K562 (cell line): ENCODE measurements around the gene NPHS2. TPM values are rescaled to one million over a fixed set of nuclear protein-coding genes. Genes with fewer than 3 reads are reported as not detected.

Experiments used
- FOXJ3 ChIP-seq: sonication (generic); formaldehyde crosslinking; IDR thresholded peaks from 2 replicates; pipeline ENCODE4 v1.4.0; 2020; ENCODE audit warnings: mild to moderate bottlenecking, missing genetic modification reagents
- KLF10 ChIP-seq: fragments of 250-450 bp; sonication (Bioruptor Pico); IDR thresholded peaks from 2 replicates; pipeline ENCODE4 v1.6.1; 2021; ENCODE audit warnings: matching md5 sums
- KLF13 ChIP-seq: fragments of 450-650 bp; IDR thresholded peaks from 2 replicates; pipeline ENCODE4 v1.6.1; 2016; ENCODE audit warnings: missing genetic modification characterization, low read depth, mild to moderate bottlenecking, missing compliant biosample characterization, moderate library complexity, borderline replicate concordance
- MAZ ChIP-seq, 2 experiments: fragments of 450-650 bp in 1 of 2; sonication (generic) in 1 of 2; formaldehyde crosslinking; IDR thresholded peaks in 1 of 2; conservative IDR thresholded peaks in 1 of 2; 2 replicates each; pipeline versions ENCODE4 v1.4.0 to v1.5.0; 2020; ENCODE audit warnings: mild to moderate bottlenecking in 1 of 2, missing genetic modification reagents in 1 of 2
- MTA3 ChIP-seq: fragments of 450-650 bp; formaldehyde crosslinking; IDR thresholded peaks from 2 replicates; pipeline ENCODE4 v1.6.1; 2017; ENCODE audit warnings: mild to moderate bottlenecking, borderline replicate concordance
- MYC ChIP-seq, 2 experiments: fragments of 250-450 bp in 1 of 2; sonication (Bioruptor Pico) in 1 of 2; IDR thresholded peaks; 2 replicates each; pipeline versions ENCODE4 v1.5.1 to v1.6.1; 2012 to 2021; ENCODE audit warnings: low read depth in 2 of 2, borderline replicate concordance in 1 of 2, improper control_type of control experiment in 1 of 2, low read length in 1 of 2, mild to moderate bottlenecking in 1 of 2, moderate library complexity in 1 of 2
- POU5F1 ChIP-seq: fragments of 150-350 bp; IDR thresholded peaks from 2 replicates; pipeline ENCODE4 v1.6.1; 2014; ENCODE audit warnings: borderline replicate concordance, low read length, low read depth, mild to moderate bottlenecking; ENCODE audit not compliant: partially characterized antibody
- SIN3B ChIP-seq: fragments of 450-650 bp; IDR thresholded peaks from 2 replicates; pipeline ENCODE4 v1.6.1; 2017; ENCODE audit warnings: low read depth, mild to moderate bottlenecking, moderate library complexity
- SMAD3 ChIP-seq: fragments of 450-650 bp; formaldehyde crosslinking; conservative IDR thresholded peaks from 2 replicates; pipeline ENCODE4 v1.4.0; 2020; ENCODE audit warnings: mild to moderate bottlenecking
- ZBTB1 ChIP-seq: sonication (generic); formaldehyde crosslinking; IDR thresholded peaks from 2 replicates; pipeline ENCODE4 v1.8.1; 2023; ENCODE audit warnings: missing genetic modification reagents, low read depth, mild to moderate bottlenecking, borderline replicate concordance
- ZNF124 ChIP-seq: sonication (generic); formaldehyde crosslinking; IDR thresholded peaks from 2 replicates; pipeline ENCODE4 v1.8.1; 2022; ENCODE audit warnings: missing genetic modification reagents
- ZNF134 ChIP-seq: fragments of 250-450 bp; sonication (Bioruptor Pico); conservative IDR thresholded peaks from 2 replicates; pipeline ENCODE4 v1.4.0; 2020
- ZNF232 ChIP-seq: sonication (generic); formaldehyde crosslinking; IDR thresholded peaks from 2 replicates; pipeline ENCODE4 v1.8.0; 2022; ENCODE audit warnings: mild to moderate bottlenecking, missing genetic modification reagents
- polyA plus RNA-seq, 8 experiments: library from polyadenylated mRNA; depleted of rRNA in 4 of 8; stranded (reverse) in 5 of 8; unstranded in 3 of 8; fragments of >200 nt; fragmentation: Nextera tagmentation in 2 of 8; fragmentation: Illumina TruSeq in 1 of 8; extraction: Ambion mirVana in 2 of 8; extraction: Trizol in 1 of 8; gene quantifications; 2 replicates each; pipeline versions ENCODE4 v1.2.1 to v1.2.3, GENCODE V29; 2011 to 2014; ENCODE audit warnings: inconsistent platforms in 1 of 8, missing spikeins in 1 of 8
- total RNA-seq, 7 experiments: library from RNA; depleted of rRNA in 6 of 7; stranded (reverse); fragments of >200 nt in 6 of 7; fragmentation: Illumina TruSeq in 2 of 7; extraction: Trizol in 2 of 7; gene quantifications; 2 replicates each; pipeline versions ENCODE4 v1.2.1 to v1.2.3, GENCODE V29; 2011 to 2021; ENCODE audit warnings: low replicate concordance in 1 of 7
- TF ChIP-seq, protein P1 (sequence below): fragments of 250-450 bp; sonication (Bioruptor Pico); IDR thresholded peaks from 2 replicates; pipeline ENCODE4 v1.5.0; 2021
- TF ChIP-seq, protein P2 (sequence below): fragments of 450-650 bp; IDR thresholded peaks from 2 replicates; pipeline ENCODE4 v1.6.1; 2017; ENCODE audit warnings: antibody characterized with exemption, mild to moderate bottlenecking
- TF ChIP-seq, protein P3 (sequence below): sonication (generic); formaldehyde crosslinking; IDR thresholded peaks from 2 replicates; pipeline ENCODE4 v1.8.1; 2023; ENCODE audit warnings: mild to moderate bottlenecking, missing genetic modification reagents, moderate library complexity
- TF ChIP-seq, protein P4 (sequence below): fragments of 450-650 bp; IDR thresholded peaks from 2 replicates; pipeline ENCODE4 v1.6.1; 2016; ENCODE audit warnings: borderline replicate concordance

Gene NPHS2
- total and polyA plus RNA-seq, 9 of the 15 experiments (the other 6 are each of a cell fraction or from before 2014, with no cell fraction given): not detected

DNA sequence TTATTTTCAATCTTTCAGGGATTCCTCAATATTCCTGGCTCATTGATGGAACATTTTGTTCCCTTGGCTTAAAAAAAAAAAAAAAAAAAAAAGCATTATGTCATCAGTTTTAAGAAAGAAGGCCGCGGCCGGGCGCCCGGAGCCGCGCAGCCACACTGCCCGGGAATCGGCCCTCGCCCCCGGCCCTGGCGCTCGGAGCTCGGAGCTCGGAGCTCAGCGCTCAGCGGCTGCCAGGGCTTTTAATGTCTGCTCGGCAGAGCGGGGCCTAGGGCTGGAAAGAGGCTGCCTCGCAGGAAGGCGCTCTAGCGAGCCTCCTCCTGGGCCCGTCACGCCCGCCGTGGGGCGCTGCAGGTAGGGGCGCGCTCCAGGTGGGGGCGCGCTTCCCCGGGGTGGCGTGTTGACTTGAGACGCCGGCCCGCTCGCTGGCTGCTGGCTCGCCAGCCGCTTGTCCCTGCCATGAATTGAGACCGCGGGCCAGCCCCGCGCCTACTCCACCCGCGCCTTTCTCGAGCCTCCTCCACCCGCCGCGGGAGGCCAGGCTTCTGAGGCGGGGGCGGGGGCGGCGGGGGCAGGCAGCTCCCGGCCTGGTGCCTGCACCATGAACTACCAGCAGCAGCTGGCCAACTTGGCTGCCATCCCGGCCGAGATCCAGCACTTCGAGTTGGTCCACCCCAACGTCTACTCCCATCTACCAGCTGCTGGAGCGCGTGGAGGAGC, 10.5 kb upstream of the NPHS2 start (continued):
- TF ChIP-seq ZNF232: no peak
- TF ChIP-seq FOXJ3 (CRISPR knock-in tag): no peak
- no peak for TF ChIP-seq KLF13
- TF ChIP-seq SMAD3 (CRISPR knock-in tag): no peak
- TF ChIP-seq MAZ (CRISPR knock-in tag; conservative IDR thresholded peaks at IDR 0.05 in 1 of 2, IDR thresholded peaks at IDR 0.05 in 1 of 2): peak; percentile 44 to 74; a peak in 2 of 4 replicates
- TF ChIP-seq POU5F1: no peak
- TF ChIP-seq, protein P1, sequence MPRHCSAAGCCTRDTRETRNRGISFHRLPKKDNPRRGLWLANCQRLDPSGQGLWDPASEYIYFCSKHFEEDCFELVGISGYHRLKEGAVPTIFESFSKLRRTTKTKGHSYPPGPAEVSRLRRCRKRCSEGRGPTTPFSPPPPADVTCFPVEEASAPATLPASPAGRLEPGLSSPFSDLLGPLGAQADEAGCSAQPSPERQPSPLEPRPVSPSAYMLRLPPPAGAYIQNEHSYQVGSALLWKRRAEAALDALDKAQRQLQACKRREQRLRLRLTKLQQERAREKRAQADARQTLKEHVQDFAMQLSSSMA (CRISPR knock-in tag): no peak
- TF ChIP-seq KLF10 (CRISPR knock-in tag): no peak
- TF ChIP-seq SIN3B: no peak
- peak; percentile 27; the same call in 1 of the 2 replicates for TF ChIP-seq MYC (IDR thresholded peaks at IDR 0.05; ENCODE audit: low read depth, low read length)
- TF ChIP-seq MYC (CRISPR knock-in tag; IDR thresholded peaks at IDR 0.05; ENCODE audit: borderline replicate concordance, low read depth): no peak
- TF ChIP-seq, protein P2, sequence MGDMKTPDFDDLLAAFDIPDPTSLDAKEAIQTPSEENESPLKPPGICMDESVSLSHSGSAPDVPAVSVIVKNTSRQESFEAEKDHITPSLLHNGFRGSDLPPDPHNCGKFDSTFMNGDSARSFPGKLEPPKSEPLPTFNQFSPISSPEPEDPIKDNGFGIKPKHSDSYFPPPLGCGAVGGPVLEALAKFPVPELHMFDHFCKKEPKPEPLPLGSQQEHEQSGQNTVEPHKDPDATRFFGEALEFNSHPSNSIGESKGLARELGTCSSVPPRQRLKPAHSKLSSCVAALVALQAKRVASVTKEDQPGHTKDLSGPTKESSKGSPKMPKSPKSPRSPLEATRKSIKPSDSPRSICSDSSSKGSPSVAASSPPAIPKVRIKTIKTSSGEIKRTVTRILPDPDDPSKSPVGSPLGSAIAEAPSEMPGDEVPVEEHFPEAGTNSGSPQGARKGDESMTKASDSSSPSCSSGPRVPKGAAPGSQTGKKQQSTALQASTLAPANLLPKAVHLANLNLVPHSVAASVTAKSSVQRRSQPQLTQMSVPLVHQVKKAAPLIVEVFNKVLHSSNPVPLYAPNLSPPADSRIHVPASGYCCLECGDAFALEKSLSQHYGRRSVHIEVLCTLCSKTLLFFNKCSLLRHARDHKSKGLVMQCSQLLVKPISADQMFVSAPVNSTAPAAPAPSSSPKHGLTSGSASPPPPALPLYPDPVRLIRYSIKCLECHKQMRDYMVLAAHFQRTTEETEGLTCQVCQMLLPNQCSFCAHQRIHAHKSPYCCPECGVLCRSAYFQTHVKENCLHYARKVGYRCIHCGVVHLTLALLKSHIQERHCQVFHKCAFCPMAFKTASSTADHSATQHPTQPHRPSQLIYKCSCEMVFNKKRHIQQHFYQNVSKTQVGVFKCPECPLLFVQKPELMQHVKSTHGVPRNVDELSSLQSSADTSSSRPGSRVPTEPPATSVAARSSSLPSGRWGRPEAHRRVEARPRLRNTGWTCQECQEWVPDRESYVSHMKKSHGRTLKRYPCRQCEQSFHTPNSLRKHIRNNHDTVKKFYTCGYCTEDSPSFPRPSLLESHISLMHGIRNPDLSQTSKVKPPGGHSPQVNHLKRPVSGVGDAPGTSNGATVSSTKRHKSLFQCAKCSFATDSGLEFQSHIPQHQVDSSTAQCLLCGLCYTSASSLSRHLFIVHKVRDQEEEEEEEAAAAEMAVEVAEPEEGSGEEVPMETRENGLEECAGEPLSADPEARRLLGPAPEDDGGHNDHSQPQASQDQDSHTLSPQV: no peak
- 0 out of 2 replicates have a peak, but pooled peaks have one; percentile 40 for TF ChIP-seq MTA3
- TF ChIP-seq, protein P3, sequence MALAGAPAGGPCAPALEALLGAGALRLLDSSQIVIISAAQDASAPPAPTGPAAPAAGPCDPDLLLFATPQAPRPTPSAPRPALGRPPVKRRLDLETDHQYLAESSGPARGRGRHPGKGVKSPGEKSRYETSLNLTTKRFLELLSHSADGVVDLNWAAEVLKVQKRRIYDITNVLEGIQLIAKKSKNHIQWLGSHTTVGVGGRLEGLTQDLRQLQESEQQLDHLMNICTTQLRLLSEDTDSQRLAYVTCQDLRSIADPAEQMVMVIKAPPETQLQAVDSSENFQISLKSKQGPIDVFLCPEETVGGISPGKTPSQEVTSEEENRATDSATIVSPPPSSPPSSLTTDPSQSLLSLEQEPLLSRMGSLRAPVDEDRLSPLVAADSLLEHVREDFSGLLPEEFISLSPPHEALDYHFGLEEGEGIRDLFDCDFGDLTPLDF: no peak
- no peak for TF ChIP-seq ZBTB1 (CRISPR knock-in tag)
- no peak for TF ChIP-seq ZNF134
- TF ChIP-seq, protein P4, sequence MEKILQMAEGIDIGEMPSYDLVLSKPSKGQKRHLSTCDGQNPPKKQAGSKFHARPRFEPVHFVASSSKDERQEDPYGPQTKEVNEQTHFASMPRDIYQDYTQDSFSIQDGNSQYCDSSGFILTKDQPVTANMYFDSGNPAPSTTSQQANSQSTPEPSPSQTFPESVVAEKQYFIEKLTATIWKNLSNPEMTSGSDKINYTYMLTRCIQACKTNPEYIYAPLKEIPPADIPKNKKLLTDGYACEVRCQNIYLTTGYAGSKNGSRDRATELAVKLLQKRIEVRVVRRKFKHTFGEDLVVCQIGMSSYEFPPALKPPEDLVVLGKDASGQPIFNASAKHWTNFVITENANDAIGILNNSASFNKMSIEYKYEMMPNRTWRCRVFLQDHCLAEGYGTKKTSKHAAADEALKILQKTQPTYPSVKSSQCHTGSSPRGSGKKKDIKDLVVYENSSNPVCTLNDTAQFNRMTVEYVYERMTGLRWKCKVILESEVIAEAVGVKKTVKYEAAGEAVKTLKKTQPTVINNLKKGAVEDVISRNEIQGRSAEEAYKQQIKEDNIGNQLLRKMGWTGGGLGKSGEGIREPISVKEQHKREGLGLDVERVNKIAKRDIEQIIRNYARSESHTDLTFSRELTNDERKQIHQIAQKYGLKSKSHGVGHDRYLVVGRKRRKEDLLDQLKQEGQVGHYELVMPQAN: no peak
- TF ChIP-seq ZNF124 (CRISPR knock-in tag): no peak
